ENCODE data around the gene C20orf144. TPM values are rescaled to one million over a fixed set of nuclear protein-coding genes. Genes with fewer than 3 reads are reported as not detected.

Gene C20orf144
- total RNA-seq, 1 experiment from 2014 or later: not detected

GRCh38 chr20:33654680-33655161, 7.4 kb upstream of the C20orf144 start:
- ATAC-seq (no peak), DNase-seq (no peak)
- H3K4me1 ChIP-seq (ENCODE audit: insufficient read depth, low read length): peaks cover 23% of the 10 kb centered on the region
- no peaks in the 10 kb centered on the region; the same call in 1 of the 2 replicates for H3K36me3 ChIP-seq (ENCODE audit: low read depth, low read length)
- TF ChIP-seq EZH2 (IDR thresholded peaks at IDR 0.05; ENCODE audit: low read length, unreplicated experiment) (no peak), EZH2phosphoT487 (IDR thresholded peaks at IDR 0.05; ENCODE audit: borderline replicate concordance, low read length) (no peak)
- TF ChIP-seq, protein P1, sequence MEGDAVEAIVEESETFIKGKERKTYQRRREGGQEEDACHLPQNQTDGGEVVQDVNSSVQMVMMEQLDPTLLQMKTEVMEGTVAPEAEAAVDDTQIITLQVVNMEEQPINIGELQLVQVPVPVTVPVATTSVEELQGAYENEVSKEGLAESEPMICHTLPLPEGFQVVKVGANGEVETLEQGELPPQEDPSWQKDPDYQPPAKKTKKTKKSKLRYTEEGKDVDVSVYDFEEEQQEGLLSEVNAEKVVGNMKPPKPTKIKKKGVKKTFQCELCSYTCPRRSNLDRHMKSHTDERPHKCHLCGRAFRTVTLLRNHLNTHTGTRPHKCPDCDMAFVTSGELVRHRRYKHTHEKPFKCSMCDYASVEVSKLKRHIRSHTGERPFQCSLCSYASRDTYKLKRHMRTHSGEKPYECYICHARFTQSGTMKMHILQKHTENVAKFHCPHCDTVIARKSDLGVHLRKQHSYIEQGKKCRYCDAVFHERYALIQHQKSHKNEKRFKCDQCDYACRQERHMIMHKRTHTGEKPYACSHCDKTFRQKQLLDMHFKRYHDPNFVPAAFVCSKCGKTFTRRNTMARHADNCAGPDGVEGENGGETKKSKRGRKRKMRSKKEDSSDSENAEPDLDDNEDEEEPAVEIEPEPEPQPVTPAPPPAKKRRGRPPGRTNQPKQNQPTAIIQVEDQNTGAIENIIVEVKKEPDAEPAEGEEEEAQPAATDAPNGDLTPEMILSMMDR (conservative IDR thresholded peaks at IDR 0.05; ENCODE audit: low read depth, low read length): no peak
- no peaks in the 10 kb centered on the region for H3K9me3 ChIP-seq (ENCODE audit: low read length)
- no peaks in the 10 kb centered on the region for H3K27me3 ChIP-seq (ENCODE audit: low read length)
- H4K20me1 ChIP-seq (ENCODE audit: low read length): no peaks in the 10 kb centered on the region
- BruUV-seq (replicated peaks): no TSS peak
- no peak overlapping the region for H3K4me3 ChIP-seq (ENCODE audit: low read length)
- no peak overlapping the region for H3K9ac ChIP-seq (ENCODE audit: low read length)
- H2AFZ ChIP-seq (ENCODE audit: low read length): no peak overlapping the region
- ChIA-PET CTCF (interaction anchor here (1.2 to 1.8 kb wide), 3 partner anchors 128 to 197 kb away, joined by 4 to 14 read pairs (median 5); no protein-coding TSS in a partner anchor), POLR2A (ENCODE audit: unreplicated experiment) (interaction anchor here (0.8 kb wide), 1 partner anchor 197 kb away, joined by 3 read pairs; no protein-coding TSS in a partner anchor)
- intact Hi-C loops (cut with micrococcal nuclease): no loop called here
- H3K9me2 ChIP-seq (replicated peaks; ENCODE audit: low read length): no peaks in the 10 kb centered on the region
- H3K79me2 ChIP-seq (ENCODE audit: low read length): no peaks in the 10 kb centered on the region
- H3F3A ChIP-seq (ENCODE audit: low read length, unreplicated experiment): no peaks in the 10 kb centered on the region
- no peak overlapping the region for H3K4me2 ChIP-seq (ENCODE audit: low read length)
- no peak overlapping the region for H3K27ac ChIP-seq (ENCODE audit: low read length)

GRCh38 chr20:33655164-33655563, 7.0 kb upstream of the C20orf144 start:
- intact Hi-C loops (cut with micrococcal nuclease): no loop called here
- Histone ChIP-seq H4K20me1 (ENCODE audit: low read length) (no peaks in the 10 kb centered on the region), H3F3A (ENCODE audit: low read length, unreplicated experiment) (no peaks in the 10 kb centered on the region), H3K27me3 (ENCODE audit: low read length) (no peaks in the 10 kb centered on the region), H3K36me3 (ENCODE audit: low read depth, low read length) (no peaks in the 10 kb centered on the region; the same call in 1 of the 2 replicates), H3K79me2 (ENCODE audit: low read length) (no peaks in the 10 kb centered on the region), H3K4me3 (ENCODE audit: low read length) (no peak overlapping the region), H3K4me2 (ENCODE audit: low read length) (no peak overlapping the region), H2AFZ (ENCODE audit: low read length) (no peak overlapping the region), H3K9me3 (ENCODE audit: low read length) (no peaks in the 10 kb centered on the region), H3K9me2 (replicated peaks; ENCODE audit: low read length) (no peaks in the 10 kb centered on the region), H3K27ac (ENCODE audit: low read length) (no peak overlapping the region), H3K4me1 (ENCODE audit: insufficient read depth, low read length) (peaks cover 23% of the 10 kb centered on the region), H3K9ac (ENCODE audit: low read length) (no peak overlapping the region)
- no TSS peak for BruUV-seq (replicated peaks)
- ChIA-PET CTCF (no interaction called here), POLR2A (ENCODE audit: unreplicated experiment) (no interaction called here)
- TF ChIP-seq, protein P1 (conservative IDR thresholded peaks at IDR 0.05; ENCODE audit: low read depth, low read length): no peak
- TF ChIP-seq EZH2 (IDR thresholded peaks at IDR 0.05; ENCODE audit: low read length, unreplicated experiment): no peak
- TF ChIP-seq EZH2phosphoT487 (IDR thresholded peaks at IDR 0.05; ENCODE audit: borderline replicate concordance, low read length): no peak
- DNase-seq (no peak), ATAC-seq (no peak)

GRCh38 chr20:33656010-33656782, 5.9 kb upstream of the C20orf144 start:
- ATAC-seq (no peak), DNase-seq (no peak)
- Histone ChIP-seq H3K9ac (ENCODE audit: low read length) (no peak overlapping the region), H3K27me3 (ENCODE audit: low read length) (no peaks in the 10 kb centered on the region), H3K9me2 (replicated peaks; ENCODE audit: low read length) (no peaks in the 10 kb centered on the region), H3F3A (ENCODE audit: low read length, unreplicated experiment) (no peaks in the 10 kb centered on the region), H3K27ac (ENCODE audit: low read length) (no peak overlapping the region), H3K9me3 (ENCODE audit: low read length) (no peaks in the 10 kb centered on the region), H4K20me1 (ENCODE audit: low read length) (no peaks in the 10 kb centered on the region), H2AFZ (ENCODE audit: low read length) (no peak overlapping the region), H3K36me3 (ENCODE audit: low read depth, low read length) (no peaks in the 10 kb centered on the region; the same call in 1 of the 2 replicates), H3K4me1 (ENCODE audit: insufficient read depth, low read length) (peaks cover 15% of the 10 kb centered on the region), H3K4me3 (ENCODE audit: low read length) (no peak overlapping the region), H3K79me2 (ENCODE audit: low read length) (no peaks in the 10 kb centered on the region), H3K4me2 (ENCODE audit: low read length) (no peak overlapping the region)
- TF ChIP-seq, protein P1 (conservative IDR thresholded peaks at IDR 0.05; ENCODE audit: low read depth, low read length): no peak
- TF ChIP-seq EZH2 (IDR thresholded peaks at IDR 0.05; ENCODE audit: low read length, unreplicated experiment): no peak
- no peak for TF ChIP-seq EZH2phosphoT487 (IDR thresholded peaks at IDR 0.05; ENCODE audit: borderline replicate concordance, low read length)
- intact Hi-C loops (cut with micrococcal nuclease): no loop called here
- no TSS peak for BruUV-seq (replicated peaks)
- POLR2A ChIA-PET (ENCODE audit: unreplicated experiment): no interaction called here
- CTCF ChIA-PET: no interaction called here

All from PC-3 (cell line).